Activated naive CD4-positive, alpha-beta T cell treated with anti-CD3 and anti-CD28 coated beads, Interleukin-2, amount 50 U/mL, for 16 hours (primary cell): ENCODE results near the gene FSTL4.
"Not testable (repeated sequence)": the region's sequence is repeated elsewhere in the genome, so short reads cannot be mapped to it uniquely, and the experiment has no call there.

Experiments
- DNase-seq: peaks from one replicate; pipeline ENCODE4 v3.0.0-alpha.2; 2020

The FSTL4 gene

DNA sequence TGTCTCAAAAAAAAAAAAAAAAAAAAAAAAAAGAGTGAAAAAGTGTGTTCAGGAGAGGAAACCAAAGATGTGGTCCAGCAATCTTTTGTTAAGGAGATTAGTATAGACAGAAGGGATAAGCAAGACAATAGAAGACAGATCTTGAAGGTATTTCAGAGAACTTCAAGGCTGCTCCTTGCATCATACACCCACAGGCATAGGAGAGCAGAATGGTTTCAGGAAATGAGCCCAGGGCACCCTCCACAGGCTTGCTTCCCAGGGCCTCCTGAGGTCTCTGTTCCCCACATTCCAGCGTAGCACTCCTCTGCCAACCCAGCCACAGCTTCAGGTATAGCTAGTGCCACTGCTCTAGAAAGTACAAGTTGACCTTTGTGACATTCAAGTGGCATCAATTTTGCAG is 65.8 kb downstream of the FSTL4 start:
- DNase-seq: no peak

DNA sequence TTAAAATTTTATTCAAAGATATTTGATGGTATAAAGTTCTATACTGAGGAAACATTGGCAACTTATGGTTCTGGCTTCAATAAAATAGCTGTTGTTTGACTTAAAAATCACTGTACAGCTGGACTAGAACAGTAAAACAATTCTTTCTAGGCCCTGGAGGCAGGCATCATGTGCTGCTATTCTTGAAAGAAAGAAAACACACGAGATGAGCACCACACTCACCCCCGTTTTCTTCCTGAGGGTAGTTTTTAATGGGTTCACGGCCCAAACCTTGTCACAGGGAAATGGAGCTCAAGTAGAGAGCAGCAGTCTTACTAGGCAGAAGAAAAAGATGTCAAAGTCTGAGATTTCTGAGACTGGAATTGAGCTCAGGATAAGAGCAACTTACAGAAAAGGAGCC is 68.0 kb downstream of the FSTL4 start:
- DNase-seq: no peak

DNA sequence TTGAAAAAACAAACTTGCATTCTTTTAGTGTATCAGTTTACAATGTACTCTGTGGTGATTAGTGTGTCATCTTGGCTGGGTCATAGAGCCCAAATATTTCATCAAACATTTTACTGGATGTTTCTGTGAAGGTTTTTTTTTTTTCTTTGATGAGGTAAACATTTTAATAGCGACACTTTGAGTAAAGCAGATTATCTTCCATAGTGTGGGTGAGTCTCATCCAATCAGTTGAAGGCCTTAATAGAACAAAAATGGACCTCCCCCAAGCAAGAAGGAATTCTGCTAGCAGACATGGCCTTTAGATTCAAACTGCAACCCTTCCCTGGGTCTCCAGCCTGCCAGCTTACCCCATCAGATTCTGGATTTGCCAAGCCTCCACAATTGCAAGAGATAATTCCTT is 72.5 kb downstream of the FSTL4 start:
- no peak for DNase-seq

DNA sequence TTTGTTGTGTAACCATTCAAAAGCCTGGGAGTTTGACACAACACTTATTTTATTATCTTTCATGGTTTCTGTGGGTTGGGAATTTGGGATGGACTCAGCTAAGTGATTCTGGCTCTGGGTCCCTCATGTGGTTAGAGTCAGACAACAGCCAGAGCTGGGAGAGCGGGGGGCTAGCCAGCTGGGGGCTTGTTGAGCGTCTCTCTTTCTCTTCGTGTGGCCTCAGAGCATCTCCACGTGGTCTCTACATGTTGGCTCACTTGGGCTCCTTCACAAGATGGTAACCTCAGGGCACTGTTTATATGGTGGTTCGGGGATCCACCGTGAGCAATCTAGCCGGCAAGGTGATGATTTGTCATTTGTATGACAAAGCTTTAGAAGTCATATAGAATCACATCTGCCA is 73.6 kb downstream of the FSTL4 start:
- no peak for DNase-seq

DNA sequence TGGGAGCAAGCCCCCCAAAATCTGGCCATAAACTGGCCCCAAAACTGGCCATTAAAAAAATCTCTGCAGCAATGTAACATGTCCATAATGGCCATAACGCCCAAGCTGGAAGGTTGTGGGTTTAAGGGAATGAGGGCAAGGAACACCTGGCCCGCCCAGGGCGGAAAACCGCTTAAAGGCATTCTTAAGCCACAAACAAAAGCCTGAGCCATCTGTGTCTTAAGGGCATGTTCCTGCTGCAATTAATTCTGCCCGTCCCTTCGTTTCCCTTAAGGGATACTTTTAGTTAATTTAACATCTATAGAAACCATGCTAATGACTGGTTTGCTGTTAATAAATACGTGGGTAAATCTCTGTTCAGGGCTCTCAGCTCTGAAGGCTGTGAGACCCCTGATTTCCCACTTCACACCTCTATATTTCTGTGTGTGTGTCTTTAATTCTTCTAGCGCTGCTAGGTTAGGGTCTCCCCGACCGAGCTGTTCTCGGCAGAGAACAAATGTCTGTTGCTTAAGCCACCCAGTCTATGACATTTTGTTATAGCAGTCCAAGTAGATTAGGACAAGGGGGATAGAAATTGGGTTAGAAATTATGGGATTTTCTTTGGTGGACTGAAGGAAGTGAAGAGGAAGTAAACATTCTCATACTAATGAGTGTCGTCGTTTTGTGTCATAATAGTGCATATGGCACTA is 77.0 kb downstream of the FSTL4 start:
- not testable (repeated sequence) for DNase-seq

DNA sequence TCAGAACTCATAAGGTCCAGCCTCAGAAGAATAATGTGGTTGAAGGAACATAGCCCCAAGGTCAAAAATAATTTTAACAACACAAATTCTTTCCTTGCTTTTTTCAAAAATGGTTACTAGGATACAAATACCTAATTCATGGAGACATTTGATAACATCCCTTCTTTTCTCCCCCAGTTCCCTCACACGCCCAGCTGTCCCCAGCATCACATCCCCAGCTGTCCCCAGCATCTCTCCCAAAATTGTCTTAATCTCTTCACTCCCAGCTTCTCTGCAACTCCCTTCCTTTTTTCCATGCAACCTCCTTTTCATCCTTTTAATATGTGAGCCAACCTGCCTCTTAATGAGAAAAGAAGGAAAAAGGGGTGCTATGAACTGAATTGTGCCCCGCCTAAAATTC is 77.8 kb downstream of the FSTL4 start:
- DNase-seq: no peak

DNA sequence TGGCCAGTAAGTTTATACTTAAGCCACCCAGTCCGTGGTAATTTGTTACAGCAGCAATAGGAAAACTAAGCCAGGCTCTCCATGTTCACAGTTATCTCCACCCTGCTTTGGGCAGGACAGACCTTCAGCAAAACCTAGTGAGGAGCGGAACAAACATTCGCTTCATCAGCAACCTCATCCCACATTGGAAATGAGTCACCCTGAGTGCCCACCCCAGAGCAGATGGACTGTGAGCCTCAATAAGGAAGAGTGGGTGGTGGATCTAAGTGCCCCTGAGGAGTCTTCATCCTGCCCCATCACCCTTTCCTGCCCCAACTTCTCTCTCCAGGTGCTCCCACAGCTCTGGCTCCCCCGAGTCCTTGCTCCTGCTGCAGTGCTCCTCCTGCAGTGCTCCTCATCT is 78.8 kb downstream of the FSTL4 start:
- DNase-seq: no peak

DNA sequence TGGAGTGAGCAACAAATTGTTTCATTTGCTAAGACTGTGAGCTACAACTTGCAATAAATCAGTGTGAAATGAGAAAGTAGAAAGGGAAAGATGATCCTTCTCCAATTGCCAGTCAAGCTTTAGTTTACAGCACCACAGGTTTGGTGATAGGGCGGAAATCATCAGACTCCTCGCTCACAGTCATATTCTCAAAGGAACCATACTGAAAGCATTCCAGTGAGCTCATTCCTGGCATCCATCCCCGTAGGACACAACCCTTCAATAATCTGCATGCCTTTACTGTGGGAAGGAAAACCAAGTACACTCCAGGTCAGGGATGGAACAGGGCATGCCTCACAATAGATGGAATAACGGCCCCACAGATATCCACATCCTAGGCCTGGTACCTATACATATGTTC is 80.7 kb downstream of the FSTL4 start:
- DNase-seq: no peak

DNA sequence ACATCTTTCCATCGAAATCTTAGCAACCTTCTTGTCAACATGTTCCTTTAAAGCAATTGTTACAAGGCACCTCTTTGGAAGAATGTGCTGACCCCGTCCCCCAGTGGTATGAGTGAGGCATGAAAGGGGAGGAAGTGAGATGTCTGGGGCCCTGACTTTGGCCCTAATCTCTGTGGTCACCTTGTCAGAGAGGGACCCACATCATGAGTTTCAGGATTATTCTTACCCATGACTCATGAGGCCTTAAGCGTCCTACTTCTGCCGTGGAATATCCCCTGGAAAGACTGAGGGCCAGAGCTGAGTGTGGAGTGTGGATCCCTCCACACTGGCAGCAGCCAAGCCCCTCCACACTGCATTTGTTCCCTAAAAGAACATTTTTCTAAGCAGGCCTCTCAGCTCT is 81.2 kb downstream of the FSTL4 start:
- DNase-seq: no peak

DNA sequence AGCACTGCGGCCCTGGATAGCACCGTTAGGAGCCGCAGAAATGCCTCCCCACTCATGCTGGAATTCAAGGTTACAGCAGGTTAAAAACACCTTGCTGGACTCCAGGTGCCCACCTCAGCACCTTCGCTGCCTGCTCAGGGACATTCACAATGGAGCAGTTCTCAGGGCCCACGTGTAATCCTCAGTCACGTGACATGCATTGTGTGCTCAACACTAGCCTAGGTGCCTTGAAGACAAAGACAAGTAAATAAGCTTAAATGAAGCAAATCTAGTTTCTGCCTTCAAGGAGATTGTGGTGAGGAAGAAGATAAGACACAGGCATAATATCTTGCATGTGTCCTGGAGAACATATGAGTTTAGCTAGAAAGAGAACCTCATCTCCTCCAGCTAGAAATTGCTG is 82.1 kb downstream of the FSTL4 start:
- no peak for DNase-seq

DNA sequence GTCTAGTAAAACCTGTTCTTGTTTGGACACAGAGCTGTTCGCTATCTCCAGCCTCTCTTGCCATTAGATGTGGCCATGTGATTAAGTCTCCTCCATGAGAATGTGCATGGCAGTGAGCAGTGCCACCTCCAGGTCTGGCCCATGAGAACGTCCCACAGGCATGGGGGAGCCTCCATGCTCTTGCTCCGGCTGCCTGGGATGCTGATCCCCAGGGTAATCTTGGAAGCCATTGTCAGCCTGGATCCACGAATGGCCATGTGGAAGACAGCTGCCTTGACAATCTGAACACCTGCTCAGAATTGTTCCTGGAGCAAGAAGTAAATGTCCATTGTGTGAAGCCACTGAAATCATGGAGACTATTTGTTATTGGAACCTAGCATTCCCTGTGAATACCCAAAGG is 83.5 kb downstream of the FSTL4 start:
- no peak for DNase-seq

DNA sequence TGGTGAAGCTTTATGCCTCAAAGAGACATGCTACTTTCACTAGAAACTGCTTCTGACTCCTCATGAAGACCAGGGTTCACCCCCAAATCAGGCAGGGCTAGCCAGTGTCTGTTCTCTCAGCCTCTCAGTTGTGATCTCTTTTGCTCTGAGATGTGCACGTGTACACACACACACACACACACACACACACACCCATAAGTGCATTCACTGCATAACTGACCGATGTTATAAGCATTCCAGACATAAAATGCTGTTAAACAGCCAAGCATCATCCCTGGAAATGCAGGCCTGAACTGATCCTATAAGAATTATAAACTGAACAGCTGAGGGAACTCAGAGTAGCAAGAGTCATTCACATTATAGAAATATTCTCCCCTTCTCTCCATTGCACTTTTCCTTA is 85.0 kb downstream of the FSTL4 start:
- DNase-seq: no peak

DNA sequence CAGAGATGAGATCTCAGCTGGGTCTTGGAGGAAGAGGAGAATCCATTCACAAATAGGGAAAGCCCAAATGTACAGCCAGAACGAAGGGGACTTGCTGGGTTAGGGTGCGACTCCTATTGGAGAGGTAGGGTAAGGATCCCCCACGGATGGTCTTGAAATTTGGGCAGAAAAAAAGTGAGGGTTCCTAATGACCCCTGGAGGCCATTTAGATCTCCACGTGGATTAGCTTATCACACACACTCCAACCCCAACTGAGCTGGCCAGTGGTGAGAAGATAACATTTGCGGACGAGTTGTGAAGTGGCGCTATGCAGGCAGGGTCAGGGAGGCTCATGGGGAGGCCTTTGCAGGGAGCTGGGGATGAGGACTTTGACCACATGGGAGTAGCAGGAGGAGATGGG is 86.0 kb downstream of the FSTL4 start:
- DNase-seq: no peak

DNA sequence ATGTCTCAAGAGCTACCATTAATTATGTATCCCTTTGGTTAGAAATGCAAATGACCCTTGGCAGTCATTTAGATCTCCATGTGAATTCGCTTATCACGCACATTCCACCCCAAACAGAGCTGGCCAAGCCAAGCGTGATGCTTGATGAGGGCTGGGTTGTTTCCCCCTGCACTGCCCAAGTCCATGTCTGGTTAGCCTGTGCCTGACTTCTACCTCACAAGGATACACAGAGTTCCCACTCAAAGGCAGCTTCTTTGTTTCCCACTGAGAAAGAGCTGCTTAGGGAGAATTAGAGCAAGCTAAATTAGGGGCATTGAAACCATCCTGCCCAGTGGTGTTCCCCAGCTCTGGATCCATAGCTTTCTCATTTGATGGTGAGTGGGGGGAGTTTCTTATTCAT is 87.2 kb downstream of the FSTL4 start:
- no peak for DNase-seq

DNA sequence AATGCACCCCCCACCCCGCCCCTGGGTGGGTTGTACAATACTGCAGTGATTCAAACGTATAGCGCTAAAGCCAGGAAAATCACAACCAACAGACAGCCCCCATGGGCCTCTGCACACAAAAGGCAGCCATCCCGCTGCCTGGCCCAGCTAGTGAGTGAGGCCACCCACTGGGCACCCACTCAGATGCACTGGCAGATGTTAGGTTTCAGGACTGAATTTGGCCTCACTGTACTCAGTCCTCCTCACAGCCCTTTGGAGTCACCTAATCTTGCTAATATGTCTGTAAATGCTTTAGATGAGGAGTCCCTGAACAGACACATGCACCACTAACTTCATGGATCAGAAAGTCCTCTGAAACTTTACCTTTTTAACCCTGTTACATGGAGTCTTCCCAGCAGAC is 87.7 kb downstream of the FSTL4 start:
- no peak for DNase-seq

DNA sequence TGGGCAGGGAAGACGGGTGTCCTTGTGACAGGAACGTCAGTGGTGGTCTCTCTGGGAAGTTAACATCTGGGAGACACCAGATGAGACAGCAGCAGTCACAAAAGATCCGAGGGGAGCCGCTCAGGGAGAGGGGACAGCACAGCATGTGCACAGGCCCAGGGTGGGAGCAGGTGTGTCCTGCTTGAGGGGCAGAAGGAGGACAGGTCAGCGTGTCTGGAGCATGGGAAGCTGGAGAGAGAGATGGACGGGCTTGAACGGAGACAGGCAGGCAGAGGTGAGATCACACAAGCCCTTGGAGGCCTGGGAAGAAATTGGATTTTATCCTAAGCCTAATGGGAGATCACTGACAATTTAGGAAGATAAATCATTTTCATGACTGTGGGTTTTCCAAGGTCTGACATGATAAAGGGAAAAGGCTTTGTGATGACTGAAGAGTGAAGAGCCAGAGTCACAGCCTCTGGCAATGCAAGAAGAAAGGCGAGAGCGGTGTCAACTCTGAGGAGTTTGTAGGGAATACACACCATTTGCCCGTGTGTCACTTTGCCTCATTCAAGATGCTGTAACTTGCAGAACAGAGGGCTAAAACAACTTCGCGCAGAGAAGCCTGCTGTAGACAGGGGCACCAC is 88.3 kb downstream of the FSTL4 start:
- no peak for DNase-seq

DNA sequence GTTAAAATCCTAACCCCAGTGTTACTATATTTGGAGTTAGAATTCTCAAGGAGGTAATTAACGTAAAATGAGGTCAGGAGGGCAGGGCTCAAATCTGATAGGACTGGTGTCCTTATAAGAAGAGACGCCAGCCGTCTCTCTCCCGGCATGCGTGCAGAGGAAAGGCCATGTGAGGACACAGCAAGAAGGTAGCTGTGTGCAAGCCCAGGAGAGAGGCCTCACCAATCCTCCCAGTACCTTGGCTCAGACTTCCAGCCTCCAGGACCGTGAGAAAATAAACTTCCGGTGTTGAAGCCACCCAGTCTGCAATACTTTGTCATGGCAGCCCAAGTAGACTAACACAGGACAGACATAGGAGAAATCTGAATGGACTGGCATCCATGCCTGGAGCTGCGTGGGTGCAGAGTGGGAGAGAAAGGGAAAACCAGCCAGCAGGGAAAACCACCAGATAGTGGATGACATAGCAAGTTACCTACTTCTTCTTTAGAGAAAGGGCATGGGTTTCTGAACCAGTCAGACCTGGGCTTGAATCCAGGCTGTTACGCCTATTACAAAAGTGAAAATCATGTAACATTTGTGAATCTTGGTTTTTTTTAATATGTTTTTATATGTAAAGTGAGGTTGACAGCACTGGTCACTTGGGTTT is 89.2 kb downstream of the FSTL4 start:
- DNase-seq: no peak

DNA sequence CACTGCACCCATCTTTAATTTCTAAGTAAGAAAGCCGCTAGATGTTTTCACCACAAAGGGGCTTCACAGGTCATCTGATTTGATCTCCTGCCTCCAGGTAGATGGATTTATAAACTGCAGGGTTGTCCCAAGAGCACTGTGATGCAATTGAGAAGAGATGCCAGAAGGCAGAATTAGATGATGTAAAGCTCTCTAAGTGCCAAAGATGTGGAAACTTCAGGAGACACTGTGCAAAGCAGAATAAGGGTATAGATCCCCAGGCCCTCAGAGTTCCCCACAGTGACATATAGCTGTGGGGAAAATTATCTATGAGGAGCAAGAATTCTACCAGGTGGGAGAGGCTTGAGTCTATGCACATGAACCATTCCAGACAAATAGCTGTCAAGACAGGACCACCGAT is 90.5 kb downstream of the FSTL4 start:
- no peak for DNase-seq

DNA sequence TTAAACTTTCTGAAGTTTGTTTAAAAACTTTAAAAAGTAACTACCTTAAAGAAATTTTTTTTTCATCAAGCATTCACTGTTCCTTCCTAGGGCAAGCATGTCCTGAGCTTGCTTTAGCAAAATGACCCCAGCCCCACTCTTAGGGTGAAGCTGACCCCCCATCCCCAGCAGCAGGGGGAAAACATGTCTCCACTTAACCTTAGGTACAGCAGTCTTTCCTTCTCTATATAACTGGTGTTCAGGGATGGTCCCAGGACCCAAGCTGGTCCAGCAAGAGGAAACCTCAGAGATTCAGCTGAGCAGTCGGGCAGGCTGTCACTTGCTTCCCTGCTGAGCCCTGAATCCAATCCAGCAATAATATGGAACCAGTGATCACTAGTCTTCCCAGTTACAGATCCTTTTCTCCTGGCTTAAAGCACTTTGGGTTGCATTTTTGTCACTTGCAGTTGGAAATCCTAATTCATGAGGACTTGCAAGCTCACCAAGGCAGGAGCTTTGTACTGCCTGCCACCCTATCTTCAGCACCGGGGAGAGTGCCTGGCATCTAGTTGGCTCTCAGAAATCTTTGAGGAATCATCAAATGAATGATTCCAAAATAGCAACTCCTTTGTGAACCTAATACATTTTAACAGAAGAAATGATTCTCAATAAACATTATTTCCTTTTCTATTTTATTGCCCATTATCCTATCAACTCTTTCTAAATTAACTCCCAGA is 91.2 kb downstream of the FSTL4 start:
- DNase-seq: no peak

DNA sequence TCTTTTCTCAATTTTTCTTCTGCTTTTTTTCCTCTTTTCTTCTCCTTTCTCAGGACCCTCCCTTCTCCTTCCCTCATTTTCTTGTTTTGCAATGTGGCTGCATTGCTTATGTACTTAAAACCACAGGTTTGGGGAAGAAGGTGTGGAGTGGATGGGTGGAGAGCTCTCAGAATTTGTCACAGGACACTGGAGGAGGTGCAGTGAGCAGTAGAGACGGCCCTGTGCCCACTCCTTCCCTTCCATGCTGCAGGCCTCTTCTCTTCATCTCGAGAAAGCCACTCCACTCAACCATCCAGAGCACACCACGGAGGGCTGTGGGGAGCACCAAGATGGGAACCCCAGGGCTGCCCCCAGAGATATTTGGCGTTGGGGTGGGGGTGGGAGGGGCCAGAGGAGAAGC is 92.3 kb downstream of the FSTL4 start:
- DNase-seq: no peak

DNA sequence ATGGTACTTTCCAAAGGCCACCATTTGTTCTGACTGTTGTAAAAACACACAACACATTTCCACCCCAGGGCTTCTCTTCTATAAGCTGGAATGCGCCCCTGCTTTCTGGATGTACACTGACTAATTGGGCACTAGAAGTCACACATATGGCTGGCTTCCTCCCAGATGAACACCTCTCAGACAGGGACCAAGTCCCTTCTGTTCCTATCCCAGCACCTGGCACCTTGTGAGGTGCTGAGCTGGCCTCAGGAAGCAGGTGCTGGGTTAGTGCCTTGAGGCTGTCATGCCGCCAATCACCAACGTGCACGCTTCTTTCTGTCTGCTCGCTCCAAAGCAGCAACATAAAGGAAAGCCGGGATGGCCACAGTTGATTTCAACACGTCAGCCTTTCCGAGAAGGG is 93.2 kb downstream of the FSTL4 start:
- no peak for DNase-seq

DNA sequence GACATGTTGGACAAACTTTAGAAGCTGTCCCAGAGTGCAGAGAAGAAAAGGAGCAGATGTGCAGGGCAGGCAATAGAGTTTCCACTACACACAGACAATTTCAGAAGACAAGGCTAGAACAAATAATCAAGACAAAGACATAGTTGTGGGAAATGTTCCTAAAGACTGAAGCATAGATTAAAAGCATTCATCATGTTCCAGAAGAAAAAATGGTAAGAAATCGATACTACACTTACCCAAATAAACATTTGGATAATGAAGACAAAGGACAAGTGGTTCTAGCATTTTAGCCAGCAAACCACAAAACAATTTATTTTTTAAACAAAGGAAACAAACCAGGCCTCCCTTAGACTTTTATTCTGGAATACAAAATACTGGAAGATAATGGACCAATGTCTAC is 97.9 kb downstream of the FSTL4 start:
- DNase-seq: no peak

DNA sequence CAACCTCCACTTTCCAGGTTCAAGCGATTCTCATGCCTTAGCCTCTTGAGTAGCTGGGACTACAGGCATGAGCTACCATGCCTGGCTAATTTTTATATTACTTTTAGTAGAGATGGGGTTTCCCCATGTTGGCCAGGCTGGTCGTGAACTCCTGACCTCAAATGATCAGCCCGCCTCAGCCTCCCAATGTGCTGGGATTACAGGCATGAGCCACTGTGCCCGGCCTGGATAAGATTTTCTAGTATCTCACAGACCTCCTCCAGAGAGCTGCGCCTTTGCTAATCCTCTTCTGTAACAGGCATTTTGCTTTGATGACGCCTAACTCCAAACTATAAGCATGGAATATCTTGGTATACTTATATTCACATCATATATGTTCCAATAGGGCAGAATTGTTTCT is 99.4 kb downstream of the FSTL4 start:
- DNase-seq: no peak

DNA sequence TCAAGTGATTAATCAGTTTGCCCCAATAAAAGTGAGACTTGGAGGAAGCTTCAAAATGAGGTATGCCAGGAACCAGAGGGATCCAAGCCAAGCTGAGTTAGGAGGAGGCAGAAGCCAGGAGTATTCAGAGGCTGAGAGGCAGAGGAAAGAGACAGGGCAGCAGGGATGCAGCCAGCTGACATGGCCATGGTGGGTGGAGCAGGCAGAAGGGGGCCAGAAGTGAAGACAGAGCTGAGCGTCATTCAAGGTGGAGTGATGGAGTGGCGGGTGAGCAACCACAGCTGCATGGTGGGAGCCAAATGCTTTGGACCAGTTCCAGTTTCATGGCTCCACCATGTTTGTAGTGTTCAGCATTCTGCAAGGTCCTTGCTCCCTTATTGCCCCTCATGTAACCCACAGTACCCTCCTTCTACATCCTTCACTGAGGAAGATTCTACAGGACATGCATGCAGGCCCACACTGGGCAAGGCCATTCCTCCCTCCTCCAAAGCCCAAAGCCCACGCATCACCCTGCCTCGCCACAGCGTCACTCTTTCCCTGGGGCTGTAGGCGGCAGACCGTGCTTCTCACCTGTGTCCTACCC is 100.6 kb downstream of the FSTL4 start:
- no peak for DNase-seq
